H1 (cell line): ENCODE results near the gene MAP3K15. TPM values are rescaled to one million over a fixed set of nuclear protein-coding genes. Genes with fewer than 3 reads are reported as not detected.

Source experiments
- BCL11A ChIP-seq, 2 experiments: IDR thresholded peaks; one replicate each; pipeline ENCODE4 v1.6.1; 2011; ENCODE audit warnings: low read depth in 2 of 2, low read length in 2 of 2, mild to moderate bottlenecking in 2 of 2
- CEBPB ChIP-seq: IDR thresholded peaks from 2 replicates; pipeline ENCODE4 v1.6.1; 2012; ENCODE audit warnings: low read depth, low read length
- HDAC2 ChIP-seq, 2 experiments: fragments of 300-600 bp in 1 of 2; sonication (generic) in 1 of 2; IDR thresholded peaks; 2 replicates each; pipeline ENCODE4 v1.6.1; 2011 to 2012; ENCODE audit warnings: low read depth in 2 of 2, low read length in 2 of 2, mild to moderate bottlenecking in 2 of 2, moderate library complexity in 2 of 2, borderline replicate concordance in 1 of 2, inconsistent platforms in 1 of 2
- HDAC6 ChIP-seq: IDR thresholded peaks from one replicate; pipeline ENCODE4 v1.7.1; 2012; ENCODE audit warnings: low read depth, mild to moderate bottlenecking, inconsistent platforms, low read length, moderate library complexity
- POLR2AphosphoS5 ChIP-seq: IDR thresholded peaks from 2 replicates; pipeline ENCODE4 v1.6.1; 2011; ENCODE audit warnings: low read depth, low read length
- RAD21 ChIP-seq, 2 experiments: IDR thresholded peaks in 1 of 2; conservative IDR thresholded peaks in 1 of 2; 2 replicates each; pipeline ENCODE4 v1.6.1; 2011; ENCODE audit warnings: low read depth in 2 of 2, low read length in 2 of 2, improper control_type of control experiment in 1 of 2, inconsistent platforms in 1 of 2, mild to moderate bottlenecking in 1 of 2, moderate library complexity in 1 of 2
- SIN3A ChIP-seq, 2 experiments: IDR thresholded peaks in 1 of 2; conservative IDR thresholded peaks in 1 of 2; 2 replicates each; pipeline ENCODE4 v1.6.1; 2011 to 2012; ENCODE audit warnings: low read length in 2 of 2, improper control_type of control experiment in 1 of 2, low read depth in 1 of 2, mild to moderate bottlenecking in 1 of 2
- SUZ12 ChIP-seq: fragments of 200-600 bp; sonication (generic); IDR thresholded peaks from 2 replicates; pipeline ENCODE4 v1.6.1; 2012; ENCODE audit warnings: mild to moderate bottlenecking, inconsistent platforms, low read length, moderate library complexity, mixed read lengths
- TAF1 ChIP-seq: IDR thresholded peaks from 2 replicates; pipeline ENCODE4 v1.6.1; 2011; ENCODE audit warnings: mild to moderate bottlenecking, low read depth, low read length
- TBP ChIP-seq: IDR thresholded peaks from 2 replicates; pipeline ENCODE4 v1.6.1; 2011; ENCODE audit warnings: low read depth, low read length, improper control_type of control experiment
- polyA plus RNA-seq, 7 experiments: library from polyadenylated mRNA; depleted of rRNA in 3 of 7; stranded (reverse) in 5 of 7; unstranded in 2 of 7; fragments of >200 nt in 5 of 7; fragments of 200-250 nt in 2 of 7; gene quantifications; 1 replicate in 5 of 7; 2 replicates in 1 of 7; 4 replicates in 1 of 7; pipeline versions ENCODE4 v1.2.1 to v1.2.3, GENCODE V29; 2011 to 2013; ENCODE audit warnings: missing spikeins in 2 of 7, mixed read lengths in 2 of 7
- total RNA-seq: library from RNA; stranded (reverse); fragmentation: NEBNext Ultra II Directional; extraction: Animal tissue kit (Norgen Biotek cat#: 25700); gene quantifications from 2 replicates; pipeline ENCODE4 v1.2.1, GENCODE V29; 2021
- TF ChIP-seq, protein P1 (sequence below): fragments of 300-600 bp; sonication (generic); IDR thresholded peaks from 2 replicates; pipeline ENCODE4 v1.7.1; 2012; ENCODE audit warnings: low read length, moderate library complexity, mild to moderate bottlenecking, inconsistent platforms; ENCODE audit not compliant: insufficient replicate concordance

Gene MAP3K15
- total and polyA plus RNA-seq, 2 of the 8 experiments (the other 6 are each of a cell fraction or from before 2014, with no cell fraction given) = 1.8 to 2.4 TPM

DNA sequence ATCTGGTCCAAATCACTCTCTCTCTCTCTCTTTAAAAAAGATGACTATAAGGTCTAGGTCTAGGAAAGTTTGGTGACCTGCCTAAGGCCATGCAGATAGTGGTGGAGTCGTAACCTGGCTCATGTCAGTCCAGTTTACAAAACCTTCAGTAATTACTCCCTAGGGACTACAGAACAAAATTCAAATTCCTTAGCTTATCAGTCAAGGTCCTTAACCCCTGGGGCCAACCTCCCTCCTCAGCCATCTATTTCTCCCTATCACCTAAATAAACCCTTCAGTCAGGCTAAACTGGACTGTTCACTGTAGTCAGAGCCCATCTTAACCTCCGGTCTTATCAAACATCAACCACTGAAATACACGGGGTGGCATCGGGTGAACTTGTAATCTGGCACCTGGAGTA is 68.9 kb downstream of the MAP3K15 start (continued):
- TF ChIP-seq, protein P1, sequence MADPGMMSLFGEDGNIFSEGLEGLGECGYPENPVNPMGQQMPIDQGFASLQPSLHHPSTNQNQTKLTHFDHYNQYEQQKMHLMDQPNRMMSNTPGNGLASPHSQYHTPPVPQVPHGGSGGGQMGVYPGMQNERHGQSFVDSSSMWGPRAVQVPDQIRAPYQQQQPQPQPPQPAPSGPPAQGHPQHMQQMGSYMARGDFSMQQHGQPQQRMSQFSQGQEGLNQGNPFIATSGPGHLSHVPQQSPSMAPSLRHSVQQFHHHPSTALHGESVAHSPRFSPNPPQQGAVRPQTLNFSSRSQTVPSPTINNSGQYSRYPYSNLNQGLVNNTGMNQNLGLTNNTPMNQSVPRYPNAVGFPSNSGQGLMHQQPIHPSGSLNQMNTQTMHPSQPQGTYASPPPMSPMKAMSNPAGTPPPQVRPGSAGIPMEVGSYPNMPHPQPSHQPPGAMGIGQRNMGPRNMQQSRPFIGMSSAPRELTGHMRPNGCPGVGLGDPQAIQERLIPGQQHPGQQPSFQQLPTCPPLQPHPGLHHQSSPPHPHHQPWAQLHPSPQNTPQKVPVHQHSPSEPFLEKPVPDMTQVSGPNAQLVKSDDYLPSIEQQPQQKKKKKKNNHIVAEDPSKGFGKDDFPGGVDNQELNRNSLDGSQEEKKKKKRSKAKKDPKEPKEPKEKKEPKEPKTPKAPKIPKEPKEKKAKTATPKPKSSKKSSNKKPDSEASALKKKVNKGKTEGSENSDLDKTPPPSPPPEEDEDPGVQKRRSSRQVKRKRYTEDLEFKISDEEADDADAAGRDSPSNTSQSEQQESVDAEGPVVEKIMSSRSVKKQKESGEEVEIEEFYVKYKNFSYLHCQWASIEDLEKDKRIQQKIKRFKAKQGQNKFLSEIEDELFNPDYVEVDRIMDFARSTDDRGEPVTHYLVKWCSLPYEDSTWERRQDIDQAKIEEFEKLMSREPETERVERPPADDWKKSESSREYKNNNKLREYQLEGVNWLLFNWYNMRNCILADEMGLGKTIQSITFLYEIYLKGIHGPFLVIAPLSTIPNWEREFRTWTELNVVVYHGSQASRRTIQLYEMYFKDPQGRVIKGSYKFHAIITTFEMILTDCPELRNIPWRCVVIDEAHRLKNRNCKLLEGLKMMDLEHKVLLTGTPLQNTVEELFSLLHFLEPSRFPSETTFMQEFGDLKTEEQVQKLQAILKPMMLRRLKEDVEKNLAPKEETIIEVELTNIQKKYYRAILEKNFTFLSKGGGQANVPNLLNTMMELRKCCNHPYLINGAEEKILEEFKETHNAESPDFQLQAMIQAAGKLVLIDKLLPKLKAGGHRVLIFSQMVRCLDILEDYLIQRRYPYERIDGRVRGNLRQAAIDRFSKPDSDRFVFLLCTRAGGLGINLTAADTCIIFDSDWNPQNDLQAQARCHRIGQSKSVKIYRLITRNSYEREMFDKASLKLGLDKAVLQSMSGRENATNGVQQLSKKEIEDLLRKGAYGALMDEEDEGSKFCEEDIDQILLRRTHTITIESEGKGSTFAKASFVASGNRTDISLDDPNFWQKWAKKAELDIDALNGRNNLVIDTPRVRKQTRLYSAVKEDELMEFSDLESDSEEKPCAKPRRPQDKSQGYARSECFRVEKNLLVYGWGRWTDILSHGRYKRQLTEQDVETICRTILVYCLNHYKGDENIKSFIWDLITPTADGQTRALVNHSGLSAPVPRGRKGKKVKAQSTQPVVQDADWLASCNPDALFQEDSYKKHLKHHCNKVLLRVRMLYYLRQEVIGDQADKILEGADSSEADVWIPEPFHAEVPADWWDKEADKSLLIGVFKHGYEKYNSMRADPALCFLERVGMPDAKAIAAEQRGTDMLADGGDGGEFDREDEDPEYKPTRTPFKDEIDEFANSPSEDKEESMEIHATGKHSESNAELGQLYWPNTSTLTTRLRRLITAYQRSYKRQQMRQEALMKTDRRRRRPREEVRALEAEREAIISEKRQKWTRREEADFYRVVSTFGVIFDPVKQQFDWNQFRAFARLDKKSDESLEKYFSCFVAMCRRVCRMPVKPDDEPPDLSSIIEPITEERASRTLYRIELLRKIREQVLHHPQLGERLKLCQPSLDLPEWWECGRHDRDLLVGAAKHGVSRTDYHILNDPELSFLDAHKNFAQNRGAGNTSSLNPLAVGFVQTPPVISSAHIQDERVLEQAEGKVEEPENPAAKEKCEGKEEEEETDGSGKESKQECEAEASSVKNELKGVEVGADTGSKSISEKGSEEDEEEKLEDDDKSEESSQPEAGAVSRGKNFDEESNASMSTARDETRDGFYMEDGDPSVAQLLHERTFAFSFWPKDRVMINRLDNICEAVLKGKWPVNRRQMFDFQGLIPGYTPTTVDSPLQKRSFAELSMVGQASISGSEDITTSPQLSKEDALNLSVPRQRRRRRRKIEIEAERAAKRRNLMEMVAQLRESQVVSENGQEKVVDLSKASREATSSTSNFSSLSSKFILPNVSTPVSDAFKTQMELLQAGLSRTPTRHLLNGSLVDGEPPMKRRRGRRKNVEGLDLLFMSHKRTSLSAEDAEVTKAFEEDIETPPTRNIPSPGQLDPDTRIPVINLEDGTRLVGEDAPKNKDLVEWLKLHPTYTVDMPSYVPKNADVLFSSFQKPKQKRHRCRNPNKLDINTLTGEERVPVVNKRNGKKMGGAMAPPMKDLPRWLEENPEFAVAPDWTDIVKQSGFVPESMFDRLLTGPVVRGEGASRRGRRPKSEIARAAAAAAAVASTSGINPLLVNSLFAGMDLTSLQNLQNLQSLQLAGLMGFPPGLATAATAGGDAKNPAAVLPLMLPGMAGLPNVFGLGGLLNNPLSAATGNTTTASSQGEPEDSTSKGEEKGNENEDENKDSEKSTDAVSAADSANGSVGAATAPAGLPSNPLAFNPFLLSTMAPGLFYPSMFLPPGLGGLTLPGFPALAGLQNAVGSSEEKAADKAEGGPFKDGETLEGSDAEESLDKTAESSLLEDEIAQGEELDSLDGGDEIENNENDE = no peak
- TF ChIP-seq HDAC6 (no peak), TAF1 (no peak), TBP (no peak), RAD21 (IDR thresholded peaks at IDR 0.05 in 1 of 2, conservative IDR thresholded peaks at IDR 0.05 in 1 of 2; ENCODE audit: low read depth in 2 of 2, low read length in 2 of 2) (no peak), POLR2AphosphoS5 (no peak), SUZ12 (no peak), CEBPB (no peak), SIN3A (conservative IDR thresholded peaks at IDR 0.05 in 1 of 2, IDR thresholded peaks at IDR 0.05 in 1 of 2; ENCODE audit: low read depth in 1 of 2, low read length in 2 of 2) (no peak), HDAC2 (IDR thresholded peaks at IDR 0.05; ENCODE audit: borderline replicate concordance in 1 of 2, low read depth in 2 of 2, low read length in 2 of 2) (no peak), BCL11A (IDR thresholded peaks at IDR 0.05; ENCODE audit: low read depth in 2 of 2, low read length in 2 of 2) (no peak)
